HG03196 (cell line): ENCODE results near the gene TREML2.

ENCODE experiments used
- ATAC-seq: cut with Tn5 transposase; IDR thresholded peaks from one replicate; pipeline ENCODE4 v1.9.1; 2021; ENCODE audit not compliant: unreplicated experiment

Gene TREML2

GRCh38 chr6:41153451-41153850 is 47.5 kb downstream of the TREML2 start:
- no peak for ATAC-seq

GRCh38 chr6:41150671-41151070 is 50.3 kb downstream of the TREML2 start:
- ATAC-seq, result no peak

GRCh38 chr6:41147917-41148316 is 53.0 kb downstream of the TREML2 start:
- no peak for ATAC-seq
